HepG2 (cell line): Measurements from ENCODE around the gene RPS10. TPM values are rescaled to one million over a fixed set of nuclear protein-coding genes. Genes with fewer than 3 reads are reported as not detected.

ENCODE experiments used
- KIAA2018 ChIP-seq: sonication (generic); formaldehyde crosslinking; IDR thresholded peaks from 2 replicates; pipeline ENCODE4 v1.5.0; 2020; ENCODE audit warnings: mild to moderate bottlenecking, missing genetic modification reagents, borderline replicate concordance
- MED1 ChIP-seq: sonication (generic); formaldehyde crosslinking; IDR thresholded peaks from 2 replicates; pipeline ENCODE4 v1.4.0; 2020; ENCODE audit warnings: missing genetic modification reagents
- PAXIP1 ChIP-seq: sonication (generic); formaldehyde crosslinking; conservative IDR thresholded peaks from 2 replicates; pipeline ENCODE4 v1.4.0; 2020; ENCODE audit warnings: mild to moderate bottlenecking, missing genetic modification reagents, moderate library complexity
- POLR2A ChIP-seq, 2 experiments: IDR thresholded peaks; 2 replicates each; pipeline ENCODE4 v1.6.1; 2011; ENCODE audit warnings: low read depth in 2 of 2, low read length in 2 of 2, mild to moderate bottlenecking in 1 of 2, moderate library complexity in 1 of 2; ENCODE audit not compliant: insufficient read depth in 1 of 2
- RAD51 ChIP-seq: fragments of 450-650 bp; IDR thresholded peaks from 2 replicates; pipeline ENCODE4 v1.6.1; 2016; ENCODE audit warnings: borderline replicate concordance
- RFX3 ChIP-seq: IDR thresholded peaks from 2 replicates; pipeline ENCODE4 v1.6.1; 2016; ENCODE audit warnings: missing biosample characterization, missing genetic modification reagents
- SMYD3 ChIP-seq: sonication (generic); formaldehyde crosslinking; IDR thresholded peaks from 2 replicates; pipeline ENCODE4 v1.8.1; 2023; ENCODE audit warnings: mild to moderate bottlenecking, missing genetic modification reagents
- SNAPC2 ChIP-seq: sonication (generic); formaldehyde crosslinking; IDR thresholded peaks from 2 replicates; pipeline ENCODE4 v1.8.1; 2022; ENCODE audit warnings: mild to moderate bottlenecking, missing genetic modification reagents
- SNAPC5 ChIP-seq: sonication (generic); formaldehyde crosslinking; IDR thresholded peaks from 2 replicates; pipeline ENCODE4 v1.8.1; 2023; ENCODE audit warnings: mild to moderate bottlenecking, missing genetic modification reagents, borderline replicate concordance
- TGIF2 ChIP-seq: IDR thresholded peaks from 2 replicates; pipeline ENCODE4 v1.6.1; 2016; ENCODE audit warnings: control low read depth, missing compliant biosample characterization
- THAP11 ChIP-seq: IDR thresholded peaks from 2 replicates; pipeline ENCODE4 v1.6.1; 2016; ENCODE audit warnings: missing biosample characterization, missing genetic modification reagents
- ZGPAT ChIP-seq: IDR thresholded peaks from 2 replicates; pipeline ENCODE4 v1.6.1; 2016; ENCODE audit warnings: mild to moderate bottlenecking
- ZNF333 ChIP-seq: sonication (generic); formaldehyde crosslinking; IDR thresholded peaks from 2 replicates; pipeline ENCODE4 v1.4.0; 2020; ENCODE audit warnings: mild to moderate bottlenecking, missing genetic modification reagents, borderline replicate concordance
- polyA plus RNA-seq, 8 experiments: library from polyadenylated mRNA; depleted of rRNA in 3 of 8; stranded (reverse) in 7 of 8; unstranded in 1 of 8; fragments of >200 nt; fragmentation: Illumina TruSeq in 4 of 8; extraction: Trizol in 4 of 8; gene quantifications; 2 replicates each; pipeline versions ENCODE4 v1.2.1 to v1.2.3, GENCODE V29; 2011 to 2016; ENCODE audit warnings: low read depth in 4 of 8, missing spikeins in 1 of 8, mixed read lengths in 1 of 8; ENCODE audit not compliant: insufficient read depth in 1 of 8
- total RNA-seq, 5 experiments: library from RNA; depleted of rRNA; stranded (reverse); fragments of >200 nt; fragmentation: Illumina TruSeq; extraction: Trizol; gene quantifications; 2 replicates each; pipeline ENCODE4 v1.2.3, GENCODE V29; 2016; ENCODE audit warnings: low read depth in 1 of 5

The RPS10 gene
- total and polyA plus RNA-seq, 2 of the 13 experiments (the other 11 are each of a cell fraction or from before 2014, with no cell fraction given), result 2,909 to 4,648 TPM

GRCh38 chr6:34392497-34393190 is 33.2 kb downstream of the RPS10 start, which contains the start of gene NUDT3 (continued):
- no peak for TF ChIP-seq RAD51
- TF ChIP-seq SNAPC5, result no peak
- TF ChIP-seq SNAPC2 (CRISPR knock-in tag), result no peak
- no peak for TF ChIP-seq TGIF2 (CRISPR knock-in tag)
- no peak for TF ChIP-seq ZNF333
- no peak for TF ChIP-seq RFX3
- no peak for TF ChIP-seq KIAA2018
- no peak for TF ChIP-seq SMYD3 (CRISPR knock-in tag)
- TF ChIP-seq MED1 (CRISPR knock-in tag), result peak; percentile 78; the same call in 1 of the 2 replicates
- TF ChIP-seq POLR2A (IDR thresholded peaks at IDR 0.05; ENCODE audit: insufficient read depth in 1 of 2, low read depth in 2 of 2, low read length in 2 of 2), result peak; percentile 30 to 63; a peak in 3 of 4 replicates
- TF ChIP-seq ZGPAT (CRISPR knock-in tag), result peak; percentile 92
- TF ChIP-seq THAP11, result peak; percentile 83
- peak; percentile 13; the same call in 1 of the 2 replicates for TF ChIP-seq PAXIP1 (CRISPR knock-in tag)
